Measurements from ENCODE around the gene PTCH1. TPM values are rescaled to one million over a fixed set of nuclear protein-coding genes. Genes with fewer than 3 reads are reported as not detected.

The PTCH1 gene
- polyA plus RNA-seq, 1 experiment: 2.8 TPM

DNA sequence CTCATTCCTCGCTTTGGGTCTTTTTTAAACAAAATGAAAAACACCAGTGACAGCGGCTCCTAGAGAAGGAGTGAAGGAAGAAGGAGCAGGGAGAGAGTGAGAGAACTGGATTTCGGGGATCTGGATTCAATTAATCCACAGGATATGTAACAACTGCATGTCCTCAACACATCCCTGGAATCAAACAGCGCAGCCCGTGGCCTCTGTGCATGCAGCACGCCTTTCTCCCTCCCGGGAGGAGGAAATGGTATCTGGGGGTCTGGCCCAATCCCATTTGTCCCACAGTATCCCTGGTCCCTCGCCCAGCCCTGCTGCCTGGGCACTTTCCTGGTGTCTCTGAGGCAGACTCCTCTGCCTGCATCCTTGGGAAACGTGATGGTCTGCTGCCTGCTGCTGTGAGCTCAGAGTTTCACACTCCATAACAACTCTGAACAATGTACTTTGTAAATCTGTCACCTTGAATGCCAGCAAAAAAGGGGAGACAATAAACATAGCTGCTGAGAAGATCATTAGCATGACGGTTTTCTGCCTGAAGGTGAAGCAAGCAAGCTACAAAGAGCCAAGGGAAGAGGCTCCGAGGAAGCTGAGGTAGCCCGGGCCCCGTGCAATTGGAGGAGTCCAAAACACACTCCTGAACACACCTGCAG lies 56.1 kb downstream of the PTCH1 start:
- CTCF ChIA-PET: no interaction called here
- TF ChIP-seq CTCF (IDR thresholded peaks at IDR 0.05; ENCODE audit: insufficient read depth, low read depth, low read length): no peak
- no peaks in the 10 kb centered on the region for H3K27me3 ChIP-seq (ENCODE audit: control insufficient read depth, insufficient read depth, low read length)
- H3K36me3 ChIP-seq (ENCODE audit: control insufficient read depth, insufficient read depth, low read length): peaks cover 8% of the 10 kb centered on the region
- no peak overlapping the region for H3K4me3 ChIP-seq (ENCODE audit: low read depth, low read length)
- no peak for DNase-seq (ENCODE audit: low read depth)
- POLR2A ChIA-PET: no interaction called here

DNA sequence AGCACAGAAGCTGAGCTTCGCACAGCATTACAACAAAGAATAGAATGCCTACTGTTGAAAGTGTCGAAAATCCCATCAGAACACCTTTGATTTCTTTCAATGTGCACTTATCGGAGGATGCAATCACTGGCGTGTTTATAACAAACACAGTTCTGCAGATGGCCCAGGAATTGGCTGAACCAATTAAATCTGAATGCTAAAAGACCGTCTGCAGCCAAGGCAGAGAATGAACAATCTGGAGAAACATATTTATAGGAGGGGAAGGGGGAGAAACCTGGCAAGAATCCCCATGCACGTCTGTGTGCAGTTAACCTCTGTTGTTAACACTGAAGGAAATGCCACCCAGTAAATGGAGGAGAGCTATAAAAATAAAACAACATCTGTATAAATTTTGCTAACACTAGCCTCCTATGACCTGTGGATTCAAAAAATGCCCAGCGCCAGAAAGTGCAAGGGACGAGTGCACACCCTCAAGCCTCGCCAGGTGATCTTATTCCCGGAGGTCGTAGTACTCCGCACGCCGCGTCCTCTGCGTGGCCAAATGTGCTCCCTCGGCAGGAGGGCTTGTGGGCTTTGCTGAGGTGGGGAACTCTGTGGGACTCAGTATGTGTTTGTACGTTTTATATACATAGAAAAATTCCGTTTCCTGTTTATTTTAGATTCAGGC lies 56.8 kb downstream of the PTCH1 start:
- CTCF ChIA-PET: no interaction called here
- H3K4me3 ChIP-seq (ENCODE audit: low read depth, low read length): no peak overlapping the region
- POLR2A ChIA-PET: no interaction called here
- peaks cover 8% of the 10 kb centered on the region for H3K36me3 ChIP-seq (ENCODE audit: control insufficient read depth, insufficient read depth, low read length)
- no peaks in the 10 kb centered on the region for H3K27me3 ChIP-seq (ENCODE audit: control insufficient read depth, insufficient read depth, low read length)
- no peak for DNase-seq (ENCODE audit: low read depth)
- TF ChIP-seq CTCF (IDR thresholded peaks at IDR 0.05; ENCODE audit: insufficient read depth, low read depth, low read length): no peak

DNA sequence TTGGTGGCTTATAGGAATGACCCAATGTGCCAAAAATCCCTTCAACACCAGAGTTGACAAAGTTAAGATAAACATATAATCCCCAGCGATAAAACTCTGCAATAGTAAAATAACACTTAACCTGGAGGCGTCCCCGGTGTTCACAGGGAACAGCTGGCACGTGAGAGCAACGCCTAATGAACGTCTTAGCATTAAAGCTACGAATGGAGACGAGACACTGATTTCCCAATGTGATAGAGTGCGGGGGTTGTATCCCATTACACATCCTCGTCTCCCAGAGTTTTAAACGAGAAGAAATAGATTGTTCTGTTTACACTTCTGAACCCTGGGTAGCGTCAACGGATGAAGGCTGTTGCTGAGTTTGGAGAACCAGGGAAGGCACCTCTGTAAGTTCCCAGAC lies 57.6 kb downstream of the PTCH1 start:
- no peak for TF ChIP-seq CTCF (IDR thresholded peaks at IDR 0.05; ENCODE audit: insufficient read depth, low read depth, low read length)
- no peak for DNase-seq (ENCODE audit: low read depth)
- ChIA-PET POLR2A (no interaction called here), CTCF (no interaction called here)
- Histone ChIP-seq H3K4me3 (ENCODE audit: low read depth, low read length) (no peak overlapping the region), H3K36me3 (ENCODE audit: control insufficient read depth, insufficient read depth, low read length) (peaks cover 8% of the 10 kb centered on the region), H3K27me3 (ENCODE audit: control insufficient read depth, insufficient read depth, low read length) (no peaks in the 10 kb centered on the region)

- ChIA-PET POLR2A (no interaction called here), CTCF (no interaction called here)
- no peaks in the 10 kb centered on the region for H3K27me3 ChIP-seq (ENCODE audit: control insufficient read depth, insufficient read depth, low read length)
- no peak for TF ChIP-seq CTCF (IDR thresholded peaks at IDR 0.05; ENCODE audit: insufficient read depth, low read depth, low read length)
- DNase-seq (ENCODE audit: low read depth): no peak
- H3K36me3 ChIP-seq (ENCODE audit: control insufficient read depth, insufficient read depth, low read length): peaks cover 8% of the 10 kb centered on the region
- no peak overlapping the region for H3K4me3 ChIP-seq (ENCODE audit: low read depth, low read length)
Measured at GRCh38 chr9:95458666-95459065, 58.1 kb downstream of the PTCH1 start.

DNA sequence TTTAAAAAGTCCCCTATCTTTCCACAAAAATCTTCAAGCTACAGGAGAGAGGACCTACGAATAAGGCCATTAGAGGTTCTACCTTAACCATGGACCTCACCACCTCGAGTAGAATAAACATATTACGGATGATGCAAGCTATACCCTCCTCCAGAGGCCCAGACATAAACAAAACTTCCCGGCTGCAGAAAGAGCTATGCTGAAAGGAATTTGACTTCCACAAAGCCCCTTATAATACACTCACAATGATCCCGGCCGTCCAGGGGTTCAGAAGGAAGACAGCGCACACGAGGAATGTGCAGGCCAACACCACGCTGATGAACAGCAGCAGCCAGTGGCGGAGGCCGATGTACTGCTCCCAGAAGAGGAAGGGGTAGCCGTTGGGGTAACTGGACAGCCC lies 59.0 kb downstream of the PTCH1 start:
- Histone ChIP-seq H3K36me3 (ENCODE audit: control insufficient read depth, insufficient read depth, low read length) (peaks cover 12% of the 10 kb centered on the region), H3K27me3 (ENCODE audit: control insufficient read depth, insufficient read depth, low read length) (no peaks in the 10 kb centered on the region), H3K4me3 (ENCODE audit: low read depth, low read length) (no peak overlapping the region)
- no peak for TF ChIP-seq CTCF (IDR thresholded peaks at IDR 0.05; ENCODE audit: insufficient read depth, low read depth, low read length)
- DNase-seq (ENCODE audit: low read depth): no peak
- CTCF ChIA-PET: interaction anchor here (1.4 kb wide), 1 partner anchor 9 kb away, joined by 3 read pairs; no protein-coding TSS in a partner anchor
- POLR2A ChIA-PET: no interaction called here

All from BJ (cell line).